GM23248 (cell line): ENCODE results near the gene ANP32B. TPM values are rescaled to one million over a fixed set of nuclear protein-coding genes. Genes with fewer than 3 reads are reported as not detected.
"Not testable (repeated sequence)": the region's sequence is repeated elsewhere in the genome, so short reads cannot be mapped to it uniquely, and the experiment has no call there.

Source experiments
- DNase-seq: peaks from one replicate; pipeline ENCODE4 v3.0.0-alpha.2; 2015
- H2AFZ ChIP-seq: fragments of 200-600 bp; sonication (generic); 2 replicates; pipeline ENCODE4 v1.6.1; 2016; ENCODE audit warnings: antibody characterized with exemption
- H3F3A ChIP-seq: fragments of 200-600 bp; sonication (generic); 2 replicates; pipeline ENCODE4 v1.6.1; 2016; ENCODE audit warnings: mild to moderate bottlenecking, antibody characterized with exemption, mixed run types; ENCODE audit not compliant: insufficient read depth
- H3K27ac ChIP-seq: fragments of 200-600 bp; sonication (generic); 2 replicates; pipeline ENCODE4 v1.5.1; 2016; ENCODE audit warnings: mild to moderate bottlenecking
- H3K27me3 ChIP-seq: fragments of 200-600 bp; sonication (generic); replicated peaks from 2 replicates; pipeline ENCODE4 v1.6.1; 2016; ENCODE audit warnings: mild to moderate bottlenecking; ENCODE audit not compliant: insufficient read depth
- H3K36me3 ChIP-seq: fragments of 200-600 bp; sonication (generic); 2 replicates; pipeline ENCODE4 v1.6.1; 2016; ENCODE audit warnings: low read depth, mild to moderate bottlenecking
- H3K4me1 ChIP-seq: fragments of 200-600 bp; sonication (generic); 2 replicates; pipeline ENCODE4 v1.6.1; 2016; ENCODE audit warnings: mild to moderate bottlenecking; ENCODE audit not compliant: insufficient read depth
- H3K4me2 ChIP-seq: fragments of 200-600 bp; sonication (generic); one replicate; pipeline ENCODE4 v1.6.1; 2016; ENCODE audit warnings: mild to moderate bottlenecking; ENCODE audit not compliant: unreplicated experiment
- H3K4me3 ChIP-seq: fragments of 200-600 bp; sonication (generic); 2 replicates; pipeline ENCODE4 v1.5.1; 2016; ENCODE audit warnings: mild to moderate bottlenecking
- H3K79me2 ChIP-seq: fragments of 200-600 bp; sonication (generic); 2 replicates; pipeline ENCODE4 v1.6.1; 2016; ENCODE audit warnings: mild to moderate bottlenecking; ENCODE audit not compliant: insufficient read depth
- H3K9ac ChIP-seq: fragments of 200-600 bp; sonication (generic); 2 replicates; pipeline ENCODE4 v1.6.1; 2016; ENCODE audit warnings: mild to moderate bottlenecking
- H3K9me2 ChIP-seq: fragments of 200-600 bp; sonication (generic); 2 replicates; pipeline ENCODE4 v1.6.1; 2016; ENCODE audit warnings: mixed run types, mild to moderate bottlenecking, moderate library complexity; ENCODE audit not compliant: insufficient read depth
- H3K9me3 ChIP-seq: fragments of 200-600 bp; sonication (generic); one replicate; pipeline ENCODE4 v1.6.1; 2017; ENCODE audit warnings: low read depth
- H4K20me1 ChIP-seq: fragments of 200-600 bp; sonication (generic); 2 replicates; pipeline ENCODE4 v1.6.0; 2016; ENCODE audit not compliant: insufficient read depth
- EZH2 ChIP-seq: fragments of 200-600 bp; sonication (generic); IDR thresholded peaks from 2 replicates; pipeline ENCODE4 v1.6.1; 2018; ENCODE audit warnings: antibody characterized with exemption, mild to moderate bottlenecking; ENCODE audit not compliant: insufficient read depth, poor library complexity, severe bottlenecking
- EZH2phosphoT487 ChIP-seq: fragments of 200-600 bp; sonication (generic); IDR thresholded peaks from 2 replicates; pipeline ENCODE4 v1.6.1; 2018; ENCODE audit warnings: antibody characterized with exemption, moderate library complexity, mild to moderate bottlenecking, low read depth; ENCODE audit not compliant: insufficient read depth
- whole genome bisulfite sequencing, 2 experiments: methylation state at CpG; one replicate each; pipeline ENCODE4 v1.1.6; 2015 to 2017; ENCODE audit warnings: low lambda C conversion rate in 2 of 2, low coverage in 1 of 2; ENCODE audit errors: missing lambda C conversion rate in 2 of 2; 5-methylcytosine and 5-hydroxymethylcytosine counted together
- in situ Hi-C: fragments of 300-500 bp; cut with MboI; formaldehyde crosslinking; loops from 2 replicates; pipeline ENCODE4 v1.15.0; 2020
- polyA plus RNA-seq: library from polyadenylated mRNA; unstranded; fragments of >200 nt; fragmentation: Nextera tagmentation; extraction: Ambion mirVana; gene quantifications from 2 replicates; pipeline ENCODE4 v1.2.1, GENCODE V29; 2016
- total RNA-seq: library from RNA; depleted of rRNA; stranded (reverse); fragments of >200 nt; shearing (Covaris generic); gene quantifications from 2 replicates; pipeline ENCODE4 v1.2.3, GENCODE V29; 2014

Gene ANP32B
- total and polyA plus RNA-seq, 2 experiments from 2014 or later, result 11.2 to 138 TPM

DNA sequence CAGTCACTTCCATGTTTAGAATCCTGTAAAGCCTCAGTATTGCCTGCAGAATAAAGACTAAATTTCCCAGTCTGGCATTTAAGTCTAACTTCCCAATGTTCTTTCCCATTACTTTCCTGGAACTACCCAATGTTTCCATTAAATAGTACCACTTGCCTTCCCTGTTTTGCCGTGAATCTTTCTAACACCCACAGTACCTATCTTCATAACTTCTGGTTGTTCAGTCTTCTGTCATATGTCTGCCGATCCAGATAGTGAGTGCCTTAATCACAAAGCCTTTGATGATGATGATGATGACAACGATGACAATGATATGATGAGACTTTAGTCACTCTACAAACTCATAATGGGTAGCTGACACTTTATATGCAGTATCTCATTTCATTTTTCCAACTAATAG is 38.5 kb upstream of the ANP32B start:
- Histone ChIP-seq H3K27ac (no peak overlapping the region), H3K9ac (no peak overlapping the region), H3K9me3 (no peaks in the 10 kb centered on the region), H3K9me2 (no peaks in the 10 kb centered on the region), H3K36me3 (no peaks in the 10 kb centered on the region), H3K4me1 (no peaks in the 10 kb centered on the region), H3K27me3 (peaks cover 52% of the 10 kb centered on the region), H2AFZ (no peak overlapping the region), H3F3A (no peaks in the 10 kb centered on the region), H3K4me3 (no peak overlapping the region), H3K79me2 (no peaks in the 10 kb centered on the region), H4K20me1 (no peaks in the 10 kb centered on the region), H3K4me2 (no peak overlapping the region)
- 52 to 58% methylated on average over 3 of the region's 3 CpGs for WGBS, 2 experiments
- no peak for TF ChIP-seq EZH2
- TF ChIP-seq EZH2phosphoT487, result no peak
- in situ Hi-C loops, result no loop called here
- DNase-seq, result no peak

DNA sequence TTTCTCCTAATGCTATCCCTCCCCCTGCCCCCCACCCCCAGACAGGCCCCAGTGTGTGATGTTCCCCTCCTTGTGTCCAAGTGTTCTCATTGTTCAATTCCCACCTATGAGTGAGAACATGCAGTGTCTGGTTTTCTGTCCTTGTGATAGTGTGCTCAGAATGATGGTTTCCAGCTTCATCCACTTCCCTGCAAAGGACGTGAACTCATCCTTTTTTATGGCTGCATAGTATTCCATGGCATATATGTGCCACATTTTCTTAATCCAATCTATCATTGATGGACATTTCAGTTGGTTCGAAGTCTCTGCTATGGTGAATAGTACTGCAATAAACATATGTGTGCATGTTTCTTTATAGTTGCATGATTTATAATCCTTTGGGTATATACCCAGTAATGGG is 37.7 kb upstream of the ANP32B start:
- H3K36me3 ChIP-seq, H3K4me2 ChIP-seq, in situ Hi-C loops, H3K27ac ChIP-seq, H3K4me3 ChIP-seq, H3K9ac ChIP-seq, H3F3A ChIP-seq, H2AFZ ChIP-seq, H3K9me3 ChIP-seq, DNase-seq, H3K4me1 ChIP-seq, H3K9me2 ChIP-seq, H4K20me1 ChIP-seq, H3K79me2 ChIP-seq: not testable (repeated sequence)
- peaks cover 52% of the 10 kb centered on the region for H3K27me3 ChIP-seq
- WGBS, 2 experiments, result 48 to 54% methylated on average over 2 of the region's 2 CpGs

DNA sequence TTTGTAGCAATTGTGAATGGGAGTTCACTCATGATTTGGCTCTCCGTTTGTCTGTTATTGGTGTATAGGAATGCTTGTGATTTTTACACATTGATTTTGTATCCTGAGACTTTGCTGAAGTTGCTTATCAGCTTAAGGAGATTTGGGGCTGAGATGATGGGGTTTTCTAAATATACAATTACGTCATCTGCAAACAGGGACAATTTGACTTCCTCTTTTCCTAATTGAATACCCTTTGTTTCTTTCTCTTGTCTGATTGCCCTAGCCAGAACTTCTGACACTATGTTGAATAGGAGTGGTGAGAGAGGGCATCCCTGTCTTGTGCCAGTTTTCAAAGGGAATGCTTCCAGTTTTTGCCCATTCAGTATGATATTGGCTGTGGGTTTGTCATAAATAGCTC is 36.0 kb upstream of the ANP32B start:
- in situ Hi-C loops, H3K9me2 ChIP-seq: not testable (repeated sequence)
- 42 to 57% methylated on average over 2 of the region's 2 CpGs for WGBS, 2 experiments

DNA sequence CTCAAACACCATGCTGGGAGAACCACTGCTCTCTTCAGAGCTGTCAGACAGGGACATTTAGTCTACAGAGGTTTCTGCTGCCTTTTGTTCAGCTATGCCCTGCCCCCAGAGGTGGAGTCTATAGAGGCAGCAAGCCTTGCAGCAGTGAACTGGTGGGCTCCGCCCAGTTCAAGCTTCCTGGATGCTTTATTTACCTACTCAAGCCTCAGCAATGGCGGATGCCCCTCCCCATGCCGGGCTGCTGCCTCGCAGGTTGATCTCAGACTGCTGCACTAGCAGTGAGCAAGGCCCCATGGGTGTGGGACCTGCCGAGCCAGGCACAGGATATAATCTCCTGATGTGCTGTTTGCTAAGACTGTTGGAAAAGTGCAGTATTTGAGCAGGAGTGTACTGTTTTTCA is 32.3 kb upstream of the ANP32B start:
- H3K36me3 ChIP-seq, H3K9me2 ChIP-seq, H3K9ac ChIP-seq, H3K4me3 ChIP-seq, H3F3A ChIP-seq, H3K9me3 ChIP-seq, H2AFZ ChIP-seq, H3K27ac ChIP-seq, H3K4me2 ChIP-seq, DNase-seq, H3K79me2 ChIP-seq, H4K20me1 ChIP-seq, H3K4me1 ChIP-seq, in situ Hi-C loops: not testable (repeated sequence)
- WGBS, 2 experiments, result 75 to 76% methylated on average over 5 of the region's 5 CpGs
- H3K27me3 ChIP-seq, result peaks cover 27% of the 10 kb centered on the region

More for the DNA sequence above, 36.0 kb upstream of the ANP32B start:
- not testable (repeated sequence) for H3K36me3 ChIP-seq, H3K79me2 ChIP-seq, H3K4me2 ChIP-seq, DNase-seq, H3K4me1 ChIP-seq, H3F3A ChIP-seq, H3K9me3 ChIP-seq, H3K9ac ChIP-seq, H3K27ac ChIP-seq, H4K20me1 ChIP-seq, H3K4me3 ChIP-seq, H2AFZ ChIP-seq
- H3K27me3 ChIP-seq, result peaks cover 43% of the 10 kb centered on the region

DNA sequence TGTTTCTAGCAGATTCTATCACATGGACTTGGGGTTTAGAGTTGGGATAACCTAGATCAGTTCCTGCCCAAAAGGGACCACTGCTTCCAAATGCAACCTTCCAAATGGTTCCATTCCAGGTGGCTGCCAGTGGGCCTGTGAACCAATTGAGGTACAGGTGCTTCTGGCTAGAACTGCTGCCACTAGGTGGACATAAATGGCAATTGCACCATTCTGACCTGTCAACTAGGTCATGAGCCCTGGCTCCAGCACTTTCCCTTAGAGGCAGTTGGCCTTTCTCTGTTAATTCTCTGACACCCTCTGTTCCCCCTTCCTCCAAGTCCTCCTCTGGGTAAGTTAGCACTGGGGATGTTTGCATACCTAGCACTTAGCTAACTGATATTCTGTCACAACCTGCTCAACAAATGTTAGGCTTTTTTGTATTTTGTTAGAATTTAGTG is 28.6 kb upstream of the ANP32B start:
- H3K27ac ChIP-seq, result no peak overlapping the region
- peak; percentile 38 for DNase-seq

More for the DNA sequence above, 28.6 kb upstream of the ANP32B start:
- Histone ChIP-seq H3K4me3 (no peak overlapping the region), H3K9ac (no peak overlapping the region), H3K79me2 (no peaks in the 10 kb centered on the region), H3K9me2 (no peaks in the 10 kb centered on the region), H3K4me2 (no peak overlapping the region), H2AFZ (no peak overlapping the region), H3K9me3 (no peaks in the 10 kb centered on the region), H3K36me3 (no peaks in the 10 kb centered on the region), H3K4me1 (peaks cover 10% of the 10 kb centered on the region), H4K20me1 (no peaks in the 10 kb centered on the region), H3F3A (peaks cover 13% of the 10 kb centered on the region), H3K27me3 (peaks cover 23% of the 10 kb centered on the region)
- in situ Hi-C loops, result no loop called here
- TF ChIP-seq EZH2phosphoT487, result no peak
- TF ChIP-seq EZH2, result no peak
